Hindlimb muscle (tissue), 1 donor: ENCODE data around the gene OR8D2. TPM values are rescaled to one million over a fixed set of nuclear protein-coding genes. Genes with fewer than 3 reads are reported as not detected.
"Not testable (repeated sequence)": the region's sequence is repeated elsewhere in the genome, so short reads cannot be mapped to it uniquely, and the experiment has no call there.

ENCODE experiments used
- DNase-seq: peaks from one replicate; pipeline ENCODE4 v3.0.0-alpha.2; 2013
- polyA plus RNA-seq: library from polyadenylated mRNA; unstranded; fragments of 120-200 nt; gene quantifications from one replicate; pipeline ENCODE4 v1.2.1, GENCODE V29; 2013; ENCODE audit not compliant: insufficient read length

Gene OR8D2
- polyA plus RNA-seq, 1 donor, result not detected

DNA sequence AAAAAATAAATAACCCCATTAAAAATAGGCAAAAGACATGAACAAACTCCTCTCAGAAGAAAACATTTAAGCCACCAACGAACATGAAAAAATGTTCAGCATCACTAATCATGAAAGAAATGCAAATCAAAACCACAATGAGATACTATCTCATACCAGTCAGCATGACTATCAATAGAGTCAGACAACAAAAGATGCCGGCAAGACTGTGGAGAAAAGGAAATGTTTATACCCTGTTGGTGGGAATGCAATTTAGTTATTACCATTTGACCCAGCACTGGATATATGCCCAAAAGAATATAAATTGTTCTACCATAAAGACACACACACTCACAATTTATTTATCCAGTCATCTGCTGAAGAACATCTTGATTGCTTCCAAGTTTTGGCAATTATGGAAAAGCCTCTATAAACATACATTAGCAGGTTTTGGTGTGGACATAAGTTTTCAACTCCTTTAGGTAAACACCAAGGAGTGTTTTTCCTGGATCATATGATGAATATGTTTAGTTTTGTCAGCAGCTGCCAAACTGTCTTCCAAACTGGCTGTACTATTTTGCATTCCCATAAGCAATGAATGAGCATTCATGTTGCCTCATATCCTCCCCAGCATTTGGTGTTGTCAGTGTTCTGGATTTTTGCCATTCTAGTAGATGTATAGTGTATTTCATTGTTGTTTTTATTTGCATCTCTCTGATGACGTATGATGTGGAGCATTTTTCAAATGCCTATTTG lies 34.2 kb downstream of the OR8D2 start:
- no peak for DNase-seq

DNA sequence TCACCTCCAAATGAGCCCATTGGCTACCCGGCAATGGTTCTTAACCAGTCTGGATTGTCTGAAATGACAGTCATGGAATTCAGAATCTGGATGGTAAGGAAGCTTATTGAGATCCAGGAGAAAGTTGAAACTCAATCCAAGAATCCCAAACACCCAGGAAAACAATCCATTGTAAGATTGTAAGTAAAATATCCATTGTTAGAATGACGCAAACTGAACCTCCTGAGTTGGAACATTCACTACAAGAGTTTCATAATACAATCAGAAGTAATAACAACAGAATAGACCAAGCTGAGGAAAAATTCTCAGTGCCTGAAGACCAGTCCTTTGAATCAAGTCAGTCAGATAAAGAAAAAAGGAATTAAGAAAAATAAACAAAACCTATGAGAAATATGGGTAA lies 41.7 kb downstream of the OR8D2 start:
- DNase-seq, result no peak

DNA sequence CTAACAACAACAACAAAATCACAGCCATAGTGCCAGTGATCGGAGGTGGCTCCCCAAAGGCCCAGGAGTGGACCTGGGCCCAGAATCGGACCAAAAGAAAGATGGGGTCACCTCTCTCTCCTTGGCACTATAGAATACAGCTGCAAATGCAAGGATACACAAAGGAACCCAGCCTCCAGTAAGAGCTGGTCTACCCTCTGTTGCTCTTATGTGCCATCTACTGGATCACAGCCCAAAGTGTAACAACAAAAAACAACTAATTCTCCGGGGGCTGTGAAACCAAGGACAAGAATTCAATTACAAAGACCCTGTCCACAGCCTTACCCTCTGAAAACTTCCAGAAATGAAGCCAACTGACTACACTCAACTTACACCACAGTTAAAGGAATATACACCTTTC lies 42.2 kb downstream of the OR8D2 start:
- no peak for DNase-seq

DNA sequence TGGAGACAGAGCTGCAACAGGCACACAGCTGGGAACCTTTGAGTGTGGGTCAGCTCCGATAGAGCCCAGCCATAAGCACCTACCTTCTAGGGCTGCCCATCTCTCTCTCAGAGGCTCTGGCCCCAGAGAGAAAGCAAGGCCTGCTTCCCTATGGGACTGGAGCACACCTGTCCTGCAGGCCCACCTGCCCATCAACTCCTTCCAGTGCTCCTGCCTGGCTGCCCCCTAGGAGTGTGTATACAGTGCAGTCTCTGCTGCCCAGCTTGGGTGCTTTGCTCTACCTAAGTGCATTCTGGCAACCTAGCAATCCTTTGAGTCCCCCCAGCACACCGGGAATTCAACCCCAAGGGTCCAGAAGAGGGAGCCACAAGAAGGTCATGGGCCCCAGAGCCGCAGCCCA lies 42.8 kb downstream of the OR8D2 start:
- no peak for DNase-seq

DNA sequence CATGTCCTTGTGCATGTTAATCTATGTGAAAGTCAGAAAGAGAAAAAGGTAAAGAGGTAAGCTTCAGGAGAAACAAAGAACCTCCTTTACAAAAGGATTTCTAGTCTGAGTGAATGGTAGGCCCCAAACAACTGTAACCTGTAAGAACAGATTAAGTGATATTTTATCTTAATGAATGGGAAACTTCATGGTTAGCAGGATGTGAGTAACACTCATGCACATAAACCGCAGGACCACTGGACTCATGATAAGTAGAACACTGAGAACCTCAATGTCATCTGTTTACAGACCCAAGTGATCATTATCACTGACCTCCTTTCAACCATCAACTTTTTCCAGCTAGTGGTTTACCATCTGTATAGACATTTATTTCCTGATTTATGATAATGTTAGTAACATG lies 43.9 kb downstream of the OR8D2 start:
- DNase-seq, result no peak

DNA sequence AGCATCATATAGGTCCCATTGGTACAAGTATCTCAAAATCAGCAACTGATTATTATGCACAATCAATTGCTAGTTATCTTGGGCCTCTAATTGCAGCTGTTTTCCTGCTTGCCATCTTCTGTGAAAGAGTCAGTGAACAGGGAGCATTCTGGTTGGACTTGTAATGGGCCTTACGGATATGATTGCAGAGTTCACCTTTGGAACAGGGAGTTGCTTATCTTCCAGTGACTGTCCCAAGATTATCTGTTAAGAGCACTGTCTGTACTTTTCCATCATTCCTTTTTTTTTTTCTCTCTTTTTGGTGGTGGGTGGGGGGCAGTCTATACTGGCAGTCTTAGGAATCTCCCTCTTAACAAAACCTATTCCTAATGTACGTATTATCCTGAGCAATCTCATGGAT lies 46.0 kb downstream of the OR8D2 start:
- DNase-seq, result no peak

DNA sequence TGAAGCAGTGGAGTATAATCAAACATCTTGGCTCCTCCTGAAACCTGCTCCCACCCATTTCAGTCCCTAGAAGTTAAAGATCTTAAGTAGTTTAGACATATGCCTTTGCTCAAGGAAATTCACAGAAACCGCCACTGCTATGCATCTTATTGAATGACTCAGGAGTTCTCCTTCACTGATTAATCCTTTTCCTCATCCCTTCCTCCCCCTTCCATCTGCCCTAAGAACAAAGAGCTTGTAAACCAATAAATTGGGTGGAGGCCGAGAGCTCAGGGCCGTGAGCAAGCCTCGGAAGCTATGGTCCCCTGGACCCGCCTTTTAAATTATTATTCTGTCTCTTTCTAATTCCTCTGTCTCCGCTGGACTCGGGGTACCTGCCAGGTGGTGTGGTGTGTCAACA lies 49.1 kb downstream of the OR8D2 start:
- not testable (repeated sequence) for DNase-seq

Other genes with a start within 250 kb of the OR8D2 start
- gene VWA5A, start 204.7 kb downstream of the OR8D2 start, polyA plus RNA-seq, result 101 TPM
- not detected for gene OR10D3, start 136.9 kb downstream of the OR8D2 start, polyA plus RNA-seq
- not detected for gene OR8G1, start 79.1 kb downstream of the OR8D2 start, polyA plus RNA-seq
- gene OR8G5, start 63.8 kb downstream of the OR8D2 start, polyA plus RNA-seq, result not detected
- not detected for gene OR8D1, start 6.2 kb downstream of the OR8D2 start, polyA plus RNA-seq
- gene OR8B2, start 64.3 kb upstream of the OR8D2 start, polyA plus RNA-seq, result not detected
- gene OR8B3, start 78.8 kb upstream of the OR8D2 start, polyA plus RNA-seq, result not detected
- not detected for gene OR8B4, start 104.7 kb upstream of the OR8D2 start, polyA plus RNA-seq
- not detected for gene OR8B8, start 125.5 kb upstream of the OR8D2 start, polyA plus RNA-seq
- gene OR8B12, start 223.5 kb upstream of the OR8D2 start, polyA plus RNA-seq, result not detected
- gene OR8A1, start 249.8 kb upstream of the OR8D2 start, polyA plus RNA-seq, result 0.37 TPM